Measurements from ENCODE around the gene LEF1.

GRCh38 chr4:108163351-108163750, 5.4 kb downstream of the LEF1 start:
- no peak for TF ChIP-seq POLR2A (IDR thresholded peaks at IDR 0.05; ENCODE audit: low read length)
- no peak for TF ChIP-seq GATA1 (IDR thresholded peaks at IDR 0.05; ENCODE audit: low read depth, low read length)
